Effector CD4-positive, alpha-beta T cell (primary cell): Measurements from ENCODE around the gene C6orf47.

Experiments
- DNase-seq: peaks from one replicate; pipeline ENCODE4 v3.0.0-alpha.2; 2020

C6orf47 gene

DNA sequence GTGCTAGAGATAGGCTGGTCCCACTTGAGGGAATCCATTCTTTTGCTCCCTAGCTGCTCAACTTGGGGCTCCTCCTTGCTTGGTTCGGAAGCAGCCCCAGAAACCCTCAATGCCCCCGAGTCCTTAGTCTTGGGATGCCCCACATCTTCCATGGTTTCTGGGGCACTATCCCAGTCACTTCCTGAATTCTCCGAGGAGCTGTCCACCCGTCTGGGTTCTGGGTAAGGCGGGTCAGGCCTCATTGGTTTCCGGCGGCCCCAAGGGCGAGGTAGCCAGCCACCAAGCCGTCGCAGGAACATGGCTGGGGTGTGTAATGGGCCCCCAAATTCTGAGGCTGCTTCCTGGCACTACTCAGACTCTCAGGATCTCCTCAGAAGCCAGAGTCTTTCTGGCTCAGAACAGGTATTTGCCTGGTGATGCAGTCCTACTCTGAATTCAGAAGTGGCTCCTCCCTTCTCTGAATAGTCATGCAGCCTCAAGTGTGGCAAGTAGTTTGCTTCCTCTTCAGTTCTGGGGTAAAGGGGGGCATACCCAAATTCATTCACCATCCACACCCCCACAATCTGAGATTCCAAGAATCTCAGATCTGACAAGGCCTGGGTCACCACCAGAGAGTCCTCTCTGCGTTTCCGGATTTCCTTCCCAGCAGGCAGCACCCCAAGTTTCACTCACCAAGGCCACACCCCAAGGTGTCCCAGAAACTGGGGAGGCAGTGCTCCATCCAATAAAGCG, 763 bp downstream of the C6orf47 start:
- no peak for DNase-seq

GRCh38 chr6:31658983-31659648, 1.5 kb downstream of the C6orf47 start:
- DNase-seq = no peak

DNA sequence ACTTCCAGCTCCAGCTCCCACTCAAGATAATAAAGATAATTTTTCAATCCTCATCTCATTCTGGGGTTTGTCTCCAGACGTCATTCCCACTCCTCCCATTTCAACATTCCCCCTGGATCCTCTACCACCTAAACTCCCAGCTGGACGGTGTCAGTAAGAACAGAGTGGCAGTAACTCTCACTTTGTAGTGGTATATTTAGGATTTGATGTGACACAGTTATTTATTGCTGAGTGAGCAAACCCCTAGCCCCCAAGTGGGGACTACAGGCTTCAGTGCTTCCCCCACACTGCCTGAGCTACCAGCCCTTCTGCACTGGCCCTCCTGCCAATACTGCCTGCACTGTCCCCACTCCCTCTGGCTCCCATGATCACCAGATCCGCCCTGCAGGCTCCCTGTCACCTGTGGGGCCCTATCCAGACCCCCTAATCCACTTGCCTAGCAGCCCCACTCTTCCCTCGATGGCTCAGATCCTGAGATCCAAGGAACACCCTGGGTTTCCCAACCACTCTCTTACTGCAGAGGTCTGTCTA, 2.4 kb downstream of the C6orf47 start:
- no peak for DNase-seq

DNA sequence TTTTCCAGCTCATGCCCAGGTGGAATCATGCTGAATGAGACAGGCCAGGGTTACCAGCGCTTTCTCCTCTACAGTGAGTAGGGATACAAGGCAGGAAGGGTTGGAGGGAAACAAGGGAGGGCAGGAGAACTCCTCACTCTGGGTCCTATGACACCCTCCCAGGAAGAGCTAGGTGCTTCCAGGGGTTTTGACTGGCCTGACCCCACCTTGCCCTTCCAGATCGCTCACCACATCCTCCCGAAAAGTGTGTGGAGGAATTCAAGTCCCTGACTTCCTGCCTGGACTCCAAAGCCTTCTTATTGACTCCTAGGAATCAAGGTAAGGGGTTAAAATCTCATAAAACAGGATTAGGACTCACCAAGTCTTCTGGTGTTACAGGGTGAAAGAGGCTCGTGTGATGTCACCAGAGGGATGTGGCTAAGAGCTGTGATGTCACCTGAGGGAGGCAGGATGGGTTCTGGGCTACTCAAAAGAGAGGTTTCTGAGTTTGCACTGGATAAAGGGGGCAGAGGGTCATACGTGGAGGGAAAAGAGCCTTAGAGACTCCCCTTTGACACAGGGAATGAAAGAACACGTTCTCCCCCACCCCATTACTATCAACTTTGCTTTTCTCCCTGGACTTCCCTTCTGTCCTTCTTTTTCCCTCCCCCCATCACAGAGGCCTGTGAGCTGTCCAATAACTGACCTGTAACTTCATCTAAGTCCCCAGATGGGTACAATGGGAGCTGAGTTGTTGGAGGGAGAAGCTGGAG, 3.0 kb downstream of the C6orf47 start:
- DNase-seq = no peak

DNA sequence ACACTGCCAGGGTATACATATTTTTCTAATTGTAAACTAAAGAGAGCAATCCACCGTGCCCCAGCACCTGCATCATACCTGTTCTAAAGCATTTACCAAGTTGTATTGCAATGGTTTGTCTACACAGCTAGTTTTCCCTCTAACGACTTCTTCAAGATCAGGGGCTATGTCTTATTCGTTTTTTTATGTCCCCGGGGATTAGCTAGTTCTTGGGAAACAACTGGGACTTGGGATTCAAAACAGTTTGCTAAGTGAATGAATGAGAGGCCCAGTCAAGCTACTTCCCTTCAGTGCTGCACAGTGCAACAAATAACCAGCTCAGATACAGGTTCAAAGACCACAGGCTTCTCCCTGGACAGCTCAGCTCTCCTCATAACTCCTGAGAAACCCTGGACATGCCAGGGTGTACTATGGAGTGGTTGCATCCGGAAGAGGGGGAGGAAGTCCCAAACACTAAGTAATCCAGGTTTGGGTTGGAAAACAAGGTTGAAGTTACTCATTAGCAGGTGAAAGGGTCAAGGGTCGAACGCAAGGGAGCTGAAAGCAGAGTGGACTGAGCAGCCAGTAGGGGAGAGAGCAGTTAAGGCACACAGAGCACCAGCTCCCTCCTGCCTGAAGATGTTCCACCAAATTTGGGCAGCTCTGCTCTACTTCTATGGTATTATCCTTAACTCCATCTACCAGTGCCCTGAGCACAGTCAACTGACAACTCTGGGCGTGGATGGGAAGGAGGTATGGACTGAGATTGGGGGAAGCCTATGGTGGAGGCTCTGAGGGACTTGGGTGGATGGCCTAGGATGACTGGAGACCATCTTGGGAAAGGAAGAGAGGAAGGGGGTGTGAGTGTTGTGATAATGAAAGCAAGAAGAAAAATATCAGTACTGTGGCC, 5.0 kb downstream of the C6orf47 start, which contains the start of gene APOM:
TSS of gene APOM (plus strand) at position 546 of the 889 bp plus-strand sequence. CDS start at position 619, 73 bp downstream.
- DNase-seq = no peak

DNA sequence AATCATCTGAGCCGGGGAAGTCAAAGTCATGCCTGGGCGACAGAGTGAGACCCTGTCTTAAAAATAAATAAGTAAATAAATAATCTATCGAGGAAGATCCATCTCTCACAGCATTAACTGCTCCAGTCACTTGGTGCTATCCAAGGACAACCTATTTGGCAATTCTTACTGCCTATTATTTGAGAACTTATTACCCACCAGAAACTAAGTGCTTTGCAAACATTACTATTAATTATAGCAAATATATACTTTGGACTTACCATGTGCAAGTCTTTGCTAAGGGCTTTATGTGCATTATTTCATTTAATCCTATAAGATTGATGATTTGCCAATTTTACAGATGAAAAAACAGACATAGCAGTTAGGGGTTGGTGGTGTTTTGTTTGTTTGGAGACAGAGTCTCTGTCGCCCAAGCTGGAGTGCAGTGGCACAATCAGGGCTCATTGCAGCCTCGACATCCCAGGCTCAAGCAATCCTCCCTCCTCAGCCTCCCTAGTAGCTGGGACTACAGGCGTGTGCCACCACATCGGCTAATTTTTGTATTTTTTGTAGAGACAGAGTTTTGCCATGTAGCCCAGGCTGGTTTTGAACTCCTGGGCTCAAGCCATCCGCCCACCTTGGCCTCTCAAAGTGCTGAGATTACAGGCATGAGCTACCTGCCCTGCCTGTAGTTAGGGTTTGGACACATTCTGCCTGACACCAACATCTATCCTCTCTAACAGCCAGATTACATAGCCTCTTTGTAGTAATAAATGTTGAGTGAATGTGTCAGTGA, 5.8 kb downstream of the C6orf47 start:
- no peak for DNase-seq

GRCh38 chr6:31652925-31653724, 7.5 kb downstream of the C6orf47 start:
- peak; percentile 80 for DNase-seq

- DNase-seq = no peak
These were observed 8.9 kb downstream of the C6orf47 start for GRCh38 chr6:31651602-31652191.

DNA sequence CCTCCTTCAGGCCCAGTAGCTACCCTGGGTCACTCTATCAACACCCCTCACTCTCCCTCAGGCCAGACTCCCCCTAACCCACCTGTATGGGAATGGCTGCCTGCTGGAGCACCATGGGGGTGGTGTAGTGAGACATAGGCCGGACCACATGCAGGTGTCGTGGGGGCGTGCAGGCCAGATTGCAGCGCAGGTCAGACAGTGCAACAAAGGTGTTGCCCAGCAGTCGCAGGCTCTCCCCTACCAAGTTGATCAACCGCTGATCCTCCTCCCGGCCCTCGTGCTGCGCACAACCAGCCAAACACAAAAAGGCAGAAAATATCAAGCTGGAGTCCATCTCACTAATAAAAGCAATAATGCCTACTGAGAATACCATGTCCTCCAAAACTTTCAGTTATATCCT, 15.3 kb downstream of the C6orf47 start:
- no peak for DNase-seq

DNA sequence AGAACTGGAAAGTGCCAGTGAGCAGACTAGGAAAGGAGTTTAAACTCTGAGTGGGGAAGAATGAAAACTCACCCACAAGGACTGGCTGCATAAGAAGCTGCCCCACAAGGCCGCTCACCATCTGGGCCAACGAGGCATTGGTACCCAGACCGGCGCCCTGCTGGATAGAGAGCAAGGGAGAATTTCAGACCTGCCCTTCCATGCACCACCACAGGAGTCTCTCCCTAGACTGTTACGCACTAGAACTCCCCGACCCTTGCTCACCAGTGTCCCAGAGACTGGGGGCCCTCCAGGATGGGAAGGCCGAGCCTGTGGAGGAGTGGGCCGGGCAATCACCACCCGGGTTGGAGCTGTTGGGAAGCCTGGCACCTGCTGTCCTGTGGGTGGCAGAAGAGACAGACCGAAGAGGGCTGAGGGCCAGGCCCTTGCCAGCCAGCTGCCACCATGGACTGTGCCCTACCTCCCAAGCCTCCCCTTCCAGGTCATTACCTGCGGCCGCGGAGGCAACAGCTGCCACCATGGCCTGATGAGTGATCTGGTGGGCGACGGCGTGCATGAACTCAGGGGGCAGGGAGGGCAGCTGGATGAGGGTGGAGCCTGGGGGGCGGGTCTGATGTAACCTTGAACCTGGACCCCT, 16.6 kb downstream of the C6orf47 start:
- DNase-seq = no peak

GRCh38 chr6:31642798-31643570, 17.6 kb downstream of the C6orf47 start:
- no peak for DNase-seq

DNA sequence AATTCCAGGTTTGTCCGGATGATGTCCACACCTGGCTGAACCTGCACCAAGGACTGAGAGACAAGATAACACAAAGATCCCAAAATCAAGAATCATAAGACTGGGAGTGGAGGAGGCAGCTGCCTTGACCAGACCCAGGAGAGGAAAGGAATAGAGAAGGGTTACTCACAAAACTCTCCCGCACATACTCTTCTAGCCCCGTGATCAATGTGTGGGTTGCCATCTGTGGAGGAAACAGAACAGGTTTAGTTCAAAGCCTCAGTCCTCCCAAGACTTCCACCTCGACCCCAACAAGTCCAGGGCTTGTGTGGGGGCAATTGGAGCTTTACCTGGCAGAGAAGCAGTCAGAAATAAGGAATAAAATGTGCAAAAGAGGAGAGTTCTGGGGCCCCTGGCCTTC, 19.2 kb downstream of the C6orf47 start:
- DNase-seq = no peak

DNA sequence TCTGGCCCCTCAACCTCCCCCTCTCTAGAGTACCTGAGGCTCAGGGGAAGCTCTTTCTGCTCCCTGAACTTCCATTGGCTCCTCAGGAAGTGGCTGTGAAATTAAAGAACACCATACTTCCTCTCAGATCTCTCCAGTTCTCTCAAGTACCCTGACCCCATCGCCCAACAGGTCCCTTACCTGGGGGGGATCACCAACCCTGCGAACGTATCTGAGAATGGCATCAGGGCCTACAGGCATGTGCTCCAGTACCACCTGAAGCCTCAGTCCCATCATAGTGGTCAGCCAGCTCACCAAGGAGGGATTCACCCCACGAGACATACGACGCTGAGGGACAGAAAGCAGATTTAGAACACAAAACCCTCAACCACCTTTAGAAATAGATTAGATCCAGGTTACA, 20.0 kb downstream of the C6orf47 start:
- no peak for DNase-seq

- no peak for DNase-seq
These were observed 21.1 kb downstream of the C6orf47 start for GRCh38 chr6:31639449-31639861.

- no peak for DNase-seq
These were observed 21.5 kb downstream of the C6orf47 start for GRCh38 chr6:31639043-31639442.

DNA sequence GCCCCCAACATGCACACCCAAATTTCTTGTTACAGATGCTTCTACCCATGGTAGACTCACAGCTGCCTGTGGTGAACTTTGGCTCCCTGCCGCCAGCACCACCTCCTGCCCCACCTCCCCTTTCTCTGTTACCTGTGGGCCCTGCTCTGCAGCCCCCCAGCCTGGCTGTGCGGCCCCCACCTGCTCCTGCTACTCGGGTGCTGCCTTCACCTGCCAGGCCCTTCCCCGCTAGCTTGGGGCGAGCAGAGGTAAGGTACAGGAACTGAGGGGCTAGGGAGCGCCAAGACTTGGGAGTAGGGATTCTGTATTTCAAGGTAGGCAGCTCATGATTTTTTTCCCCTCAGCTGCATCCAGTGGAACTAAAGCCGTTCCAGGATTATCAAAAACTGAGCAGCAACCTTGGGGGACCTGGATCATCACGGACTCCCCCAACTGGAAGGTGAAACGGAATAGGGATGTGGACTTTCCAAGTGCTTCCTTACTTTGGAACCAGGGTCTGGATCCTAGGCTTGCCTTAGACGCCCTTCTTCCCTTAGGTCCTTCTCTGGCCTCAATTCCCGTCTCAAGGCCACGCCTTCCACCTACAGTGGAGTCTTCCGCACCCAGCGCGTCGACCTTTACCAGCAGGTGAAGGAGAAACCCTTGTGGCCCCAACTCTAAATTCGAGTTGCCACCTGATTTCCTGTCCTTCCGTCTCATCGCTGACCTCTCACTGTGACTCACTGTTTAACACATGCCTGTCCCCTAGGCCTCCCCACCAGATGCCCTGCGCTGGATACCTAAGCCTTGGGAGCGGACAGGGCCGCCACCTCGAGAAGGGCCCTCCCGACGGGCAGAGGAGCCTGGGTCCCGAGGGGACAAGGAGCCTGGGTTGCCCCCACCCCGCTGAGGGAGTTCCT, 23.6 kb downstream of the C6orf47 start:
- no peak for DNase-seq

GRCh38 chr6:31634969-31635575, 25.5 kb downstream of the C6orf47 start:
- no peak for DNase-seq
